Activated CD8-positive, alpha-beta memory T cell treated with anti-CD3 and anti-CD28 coated beads for 36 hours (primary cell): ENCODE data around the gene ASB16. TPM values are rescaled to one million over a fixed set of nuclear protein-coding genes. Genes with fewer than 3 reads are reported as not detected.

Source experiments
- CTCF ChIA-PET: fragments of 350-600 bp; sonication (Branson Sonifier 250); formaldehyde crosslinking; loops from one replicate; lab custom pipeline; 2021; ENCODE audit warnings: antibody characterized with exemption; lab: Charles Lee
- POLR2A ChIA-PET: fragments of 350-600 bp; sonication (Branson Sonifier 250); formaldehyde crosslinking; loops from one replicate; lab custom pipeline; 2021; ENCODE audit warnings: antibody characterized with exemption; lab: Charles Lee
- total RNA-seq, 2 experiments: library from RNA; stranded (reverse); gene quantifications; one replicate each; pipeline ENCODE4 v1.2.3, GENCODE V29; 2021

Gene ASB16
- total RNA-seq, 2 experiments from 2014 or later, result 0.15 to 0.23 TPM

GRCh38 chr17:44221084-44221861 lies 50.8 kb downstream of the ASB16 start:
- ChIA-PET CTCF (interaction anchor here (0.6 to 7.3 kb wide), 17 partner anchors 9 to 539 kb away, joined by 3 to 47 read pairs (median 3); partner anchors contain the start of genes RUNDC3A and TMUB2), POLR2A (interaction anchor here (0.5 to 5.4 kb wide), 26 partner anchors 11 to 1359 kb away, joined by 3 to 47 read pairs (median 4); partner anchors contain the start of genes ATXN7L3, GRN, HDAC5 and RUNDC3A)

- CTCF ChIA-PET, result interaction anchor here (0.6 to 7.3 kb wide), 14 partner anchors 9 to 540 kb away, joined by 3 to 47 read pairs (median 4); partner anchors contain the start of genes RUNDC3A and TMUB2
- POLR2A ChIA-PET, result interaction anchor here (0.6 to 5.4 kb wide), 22 partner anchors 11 to 930 kb away, joined by 3 to 47 read pairs (median 4); partner anchors contain the start of genes ATXN7L3, GRN, HDAC5 and RUNDC3A
Observed at GRCh38 chr17:44221862-44222111, 51.3 kb downstream of the ASB16 start.

GRCh38 chr17:44222112-44222869 lies 51.8 kb downstream of the ASB16 start:
- POLR2A ChIA-PET, result interaction anchor here (0.6 to 5.4 kb wide), 21 partner anchors 12 to 929 kb away, joined by 3 to 47 read pairs (median 4); partner anchors contain the start of genes ATXN7L3, GRN, HDAC5 and SLC25A39
- CTCF ChIA-PET, result interaction anchor here (0.6 to 7.3 kb wide), 10 partner anchors 8 to 540 kb away, joined by 3 to 47 read pairs (median 4); partner anchors contain the start of gene TMUB2

- CTCF ChIA-PET, result interaction anchor here (2.1 kb wide), 1 partner anchor 13 kb away, joined by 7 read pairs; no protein-coding TSS in a partner anchor
- POLR2A ChIA-PET, result no interaction called here
Observed at GRCh38 chr17:44223541-44224071, 53.1 kb downstream of the ASB16 start.

Other genes with a start within 250 kb of the ASB16 start
- not detected for gene PPY, start 228.2 kb upstream of the ASB16 start, total RNA-seq
- gene PYY, start 216.8 kb upstream of the ASB16 start, total RNA-seq, result not detected
- 1 to 10 TPM in 1 of 2 experiments, under 1 TPM in 1; 0.63 to 1.1 TPM for gene NAGS, start 166.1 kb upstream of the ASB16 start, total RNA-seq
- gene TMEM101, start 155.7 kb upstream of the ASB16 start, total RNA-seq, result 10 to 100 TPM; 29.5 to 31.0 TPM
- gene LSM12, start 104.0 kb upstream of the ASB16 start, total RNA-seq, result 10 to 100 TPM; 91.3 to 95.4 TPM
- 10 to 100 TPM; 36.5 to 37.8 TPM for gene G6PC3, start 100.0 kb upstream of the ASB16 start, total RNA-seq
- 10 to 100 TPM; 18.9 to 20.7 TPM for gene HDAC5, start 47.1 kb upstream of the ASB16 start, total RNA-seq
- gene HROB, start 28.8 kb upstream of the ASB16 start, total RNA-seq, result 10 to 100 TPM; 16.7 to 17.5 TPM
- gene TMUB2, start 16.3 kb downstream of the ASB16 start, total RNA-seq, result 10 to 100 TPM; 17.6 to 17.8 TPM
- 100 to 1,000 TPM; 102 to 104 TPM for gene ATXN7L3, start 29.2 kb downstream of the ASB16 start, total RNA-seq
- gene UBTF, start 49.0 kb downstream of the ASB16 start, total RNA-seq, result 100 to 1,000 TPM; 170 to 175 TPM
- not detected for gene SLC4A1, start 97.4 kb downstream of the ASB16 start, total RNA-seq
- gene RUNDC3A, start 137.9 kb downstream of the ASB16 start, total RNA-seq, result under 1 TPM in 1 of 2 experiments, not detected in 1; 0.34 TPM
- gene SLC25A39, start 154.1 kb downstream of the ASB16 start, total RNA-seq, result 100 to 1,000 TPM; 171 to 176 TPM
- 10 to 100 TPM; 42.6 to 46.7 TPM for gene GRN, start 174.6 kb downstream of the ASB16 start, total RNA-seq
- under 1 TPM; 0.19 to 0.36 TPM for gene FAM171A2, start 193.1 kb downstream of the ASB16 start, total RNA-seq
- under 1 TPM; 0.23 to 0.31 TPM for gene ITGA2B, start 218.9 kb downstream of the ASB16 start, total RNA-seq